Ovary (tissue), 9 donors: ENCODE results near the gene CCR9. TPM values are rescaled to one million over a fixed set of nuclear protein-coding genes. Genes with fewer than 3 reads are reported as not detected.

Experiments used
- DNase-seq, 5 donors: peaks; one replicate each; pipeline ENCODE4 v3.0.0-alpha.2; 2019 to 2020
- H3K27ac ChIP-seq, 2 donors: fragments of 200-600 bp; one replicate each; pipeline versions ENCODE4 v1.5.1 to v1.8.0; 2019 to 2022
- H3K27me3 ChIP-seq: fragments of 200-600 bp; one replicate; pipeline ENCODE4 v1.8.0; 2022
- H3K36me3 ChIP-seq: fragments of 200-600 bp; sonication (generic); one replicate; pipeline ENCODE4 v1.5.1; 2019
- H3K4me1 ChIP-seq: one replicate; pipeline ENCODE4 v1.8.1; 2013; ENCODE audit warnings: mild to moderate bottlenecking, moderate library complexity; ENCODE audit not compliant: insufficient read depth
- H3K4me3 ChIP-seq: fragments of 200-600 bp; sonication (generic); one replicate; pipeline ENCODE4 v1.5.1; 2017
- H3K9me3 ChIP-seq, 2 donors: fragments of 200-600 bp in 1 of 2; sonication (generic) in 1 of 2; one replicate each; pipeline versions ENCODE4 v1.5.1 to v1.8.1; 2013 to 2019; ENCODE audit warnings: mild to moderate bottlenecking in 1 of 2, moderate library complexity in 1 of 2
- EP300 ChIP-seq: sonication (generic); formaldehyde crosslinking; IDR thresholded peaks from one replicate; pipeline ENCODE4 v1.6.1; 2017; ENCODE audit warnings: antibody characterized with exemption
- POLR2A ChIP-seq: fragments of 450-650 bp; IDR thresholded peaks from one replicate; pipeline ENCODE4 v1.6.1; 2017; ENCODE audit warnings: antibody characterized with exemption, mild to moderate bottlenecking, moderate library complexity
- WGBS, 3 donors: extraction: QIAGEN DNeasy Blood & Tissue Kit in 1 of 3; methylation state at CpG; one replicate each; pipeline versions ENCODE4 v1.1.5 to v1.1.7; 2013 to 2017; 5-methylcytosine and 5-hydroxymethylcytosine counted together
- intact Hi-C, 4 donors: fragments of 100-400 bp; cut with DNase I; formaldehyde crosslinking; loops; one replicate each; pipeline versions ENCODE4 v1.11.0 to v1.15.1; 2022 to 2023
- polyA plus RNA-seq, 2 donors: library from polyadenylated mRNA; stranded (reverse); fragments of 200-250 nt in 1 of 2; fragments of 350-450 nt in 1 of 2; fragmentation: Illumina TruSeq in 1 of 2; extraction: RNeasy Lipid Tissue Mini Kit (QIAGEN cat#74804) in 1 of 2; gene quantifications; one replicate each; pipeline ENCODE4 v1.2.3, GENCODE V29; 2013 to 2014
- total RNA-seq, 7 donors: library from RNA; depleted of rRNA in 2 of 7; stranded (reverse); fragments of >200 nt in 2 of 7; fragmentation: NEBNext Ultra II Directional in 3 of 7; extraction: Animal tissue kit (Norgen Biotek cat#: 25700) in 3 of 7; gene quantifications; one replicate each; pipeline versions ENCODE4 v1.1.0 to v1.2.4, GENCODE V29; 2016 to 2023
- TF ChIP-seq, protein P1 (sequence below), 3 donors: fragments of 450-650 bp in 2 of 3; fragments of 200-600 bp in 1 of 3; IDR thresholded peaks; one replicate each; pipeline versions ENCODE4 v1.5.1 to v1.8.0; 2016 to 2022; ENCODE audit warnings: antibody characterized with exemption in 3 of 3, mild to moderate bottlenecking in 1 of 3
- donor health status: DM: no; HTN: no; CAD: no; lungs with moderate emphysema.
- donor health status: DM: no; HTN: no; CAD: no.
- donor health status: Bipolar disorder and iron deficiency.
- donor health status: DM: yes; HTN: yes; CAD: no.
- donor health status: DM: no; HTN: no; CAD: no.
- donor health status: DM: yes; HTN: yes; CAD: no.

CCR9 gene
- total and polyA plus RNA-seq, 9 donors, result 0.05 to 0.24 (median 0.09) TPM; not detected in 5

DNA sequence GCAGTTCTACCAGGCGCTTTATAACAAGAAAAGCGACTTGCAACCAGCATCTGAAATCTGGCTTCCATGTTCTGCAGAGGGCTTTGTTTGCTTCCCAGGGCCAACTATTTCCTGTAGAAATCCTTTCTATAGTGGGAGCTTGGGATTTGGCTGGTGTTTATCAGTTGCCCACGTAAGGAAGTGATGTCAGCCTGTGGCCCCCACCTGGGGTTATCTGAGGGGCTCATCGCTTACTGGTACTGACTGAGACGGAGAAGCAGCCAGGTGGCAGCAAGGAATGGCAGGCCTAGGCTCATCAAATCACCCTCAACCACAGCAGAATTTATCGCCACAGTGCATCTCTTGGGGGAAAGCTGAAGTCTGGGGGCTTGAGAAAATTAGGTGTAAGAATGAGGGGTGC, 14.6 kb upstream of the CCR9 start:
- Histone ChIP-seq H3K27me3 (no peaks in the 10 kb centered on the region), H3K4me1 (no peaks in the 10 kb centered on the region), H3K36me3 (no peaks in the 10 kb centered on the region), H3K4me3 (no peak overlapping the region), H3K9me3 (no peaks in the 10 kb centered on the region), H3K27ac (no peak overlapping the region)
- intact Hi-C loops, result no loop called here
- no peak for DNase-seq
- WGBS, 3 donors, result 68 to 79% (median 74%) methylated on average over 6 of the region's 6 CpGs
- TF ChIP-seq EP300, result no peak
- TF ChIP-seq POLR2A, result no peak
- TF ChIP-seq, protein P1, sequence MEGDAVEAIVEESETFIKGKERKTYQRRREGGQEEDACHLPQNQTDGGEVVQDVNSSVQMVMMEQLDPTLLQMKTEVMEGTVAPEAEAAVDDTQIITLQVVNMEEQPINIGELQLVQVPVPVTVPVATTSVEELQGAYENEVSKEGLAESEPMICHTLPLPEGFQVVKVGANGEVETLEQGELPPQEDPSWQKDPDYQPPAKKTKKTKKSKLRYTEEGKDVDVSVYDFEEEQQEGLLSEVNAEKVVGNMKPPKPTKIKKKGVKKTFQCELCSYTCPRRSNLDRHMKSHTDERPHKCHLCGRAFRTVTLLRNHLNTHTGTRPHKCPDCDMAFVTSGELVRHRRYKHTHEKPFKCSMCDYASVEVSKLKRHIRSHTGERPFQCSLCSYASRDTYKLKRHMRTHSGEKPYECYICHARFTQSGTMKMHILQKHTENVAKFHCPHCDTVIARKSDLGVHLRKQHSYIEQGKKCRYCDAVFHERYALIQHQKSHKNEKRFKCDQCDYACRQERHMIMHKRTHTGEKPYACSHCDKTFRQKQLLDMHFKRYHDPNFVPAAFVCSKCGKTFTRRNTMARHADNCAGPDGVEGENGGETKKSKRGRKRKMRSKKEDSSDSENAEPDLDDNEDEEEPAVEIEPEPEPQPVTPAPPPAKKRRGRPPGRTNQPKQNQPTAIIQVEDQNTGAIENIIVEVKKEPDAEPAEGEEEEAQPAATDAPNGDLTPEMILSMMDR (IDR thresholded peaks at IDR 0.05), result no peak

DNA sequence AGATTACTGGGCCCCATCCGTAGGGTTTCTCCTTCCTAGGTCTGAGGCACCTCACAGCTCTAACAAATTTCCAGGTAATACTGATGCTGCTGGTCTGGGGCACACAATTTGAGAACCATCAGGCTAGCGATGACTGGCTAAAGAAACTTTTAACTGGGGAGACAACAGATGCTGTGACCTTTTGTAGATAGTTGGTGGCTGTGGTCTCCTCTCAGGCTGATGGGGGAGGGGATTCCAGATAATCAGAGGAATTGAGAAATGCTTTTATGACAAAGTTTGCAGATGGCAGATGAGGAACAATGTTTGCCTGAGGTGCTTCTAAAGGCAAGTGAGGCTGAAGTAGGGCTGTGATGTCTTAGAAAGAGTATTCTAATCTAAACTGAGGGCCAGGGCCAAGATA, 13.8 kb upstream of the CCR9 start:
- intact Hi-C loops, result no loop called here
- no peaks in the 10 kb centered on the region for H3K36me3 ChIP-seq
- H3K27ac ChIP-seq, result no peak overlapping the region
- 70 to 79% (median 70%) methylated on average over 2 of the region's 2 CpGs for WGBS, 3 donors
- no peak overlapping the region for H3K4me3 ChIP-seq
- no peaks in the 10 kb centered on the region for H3K27me3 ChIP-seq
- no peaks in the 10 kb centered on the region for H3K9me3 ChIP-seq
- DNase-seq, result no peak
- TF ChIP-seq, protein P1 (IDR thresholded peaks at IDR 0.05), result no peak
- TF ChIP-seq POLR2A (no peak), EP300 (no peak)
- H3K4me1 ChIP-seq, result no peaks in the 10 kb centered on the region

DNA sequence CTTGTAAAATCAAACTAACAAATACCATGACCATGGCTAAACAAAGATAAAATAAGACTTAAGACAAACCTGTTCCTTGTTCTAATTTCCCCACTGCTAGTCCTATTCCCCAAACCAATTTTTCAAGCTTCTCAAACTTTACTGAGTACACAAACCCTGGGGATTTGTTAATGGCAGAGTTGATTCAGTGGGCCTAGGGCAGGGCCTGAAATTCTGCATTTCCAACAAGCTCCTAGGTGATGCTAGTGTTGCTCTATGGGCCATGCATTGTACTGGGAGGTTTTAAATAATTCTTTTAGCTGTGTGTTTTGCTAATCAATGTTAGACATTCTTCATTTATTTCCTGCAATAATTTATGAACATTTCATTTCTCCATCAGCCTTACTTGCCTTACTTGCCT, 13.3 kb upstream of the CCR9 start:
- Histone ChIP-seq H3K27ac (no peak overlapping the region), H3K4me1 (no peaks in the 10 kb centered on the region), H3K27me3 (no peaks in the 10 kb centered on the region), H3K36me3 (no peaks in the 10 kb centered on the region), H3K9me3 (no peaks in the 10 kb centered on the region), H3K4me3 (no peak overlapping the region)
- TF ChIP-seq, protein P1 (IDR thresholded peaks at IDR 0.05), result no peak
- no peak for TF ChIP-seq EP300
- no peak for TF ChIP-seq POLR2A
- no peak for DNase-seq
- intact Hi-C loops, result no loop called here

DNA sequence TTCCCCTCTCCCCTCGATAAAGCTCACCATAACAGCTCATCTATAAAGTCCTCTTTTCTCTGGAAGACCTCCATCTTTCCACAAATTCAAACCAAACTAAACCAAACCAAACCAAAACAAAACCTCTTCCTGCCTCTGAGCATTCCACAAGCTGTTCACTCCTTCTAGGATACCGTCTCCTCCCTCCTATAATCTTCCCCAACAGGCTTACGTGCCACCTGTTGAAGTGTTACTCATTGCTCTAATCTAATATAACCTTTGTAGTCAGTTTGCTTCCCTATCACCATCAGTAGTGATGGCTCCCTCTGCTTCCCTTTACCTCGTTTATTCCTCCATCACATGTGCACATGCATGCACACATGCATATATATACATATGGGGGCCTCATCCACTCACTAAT, 12.7 kb upstream of the CCR9 start:
- Histone ChIP-seq H3K4me3 (no peak overlapping the region), H3K27me3 (no peaks in the 10 kb centered on the region), H3K4me1 (no peaks in the 10 kb centered on the region), H3K36me3 (no peaks in the 10 kb centered on the region), H3K9me3 (no peaks in the 10 kb centered on the region), H3K27ac (no peak overlapping the region)
- WGBS, 3 donors, result 80 to 87% (median 80%) methylated on average over 4 of the region's 4 CpGs
- intact Hi-C loops, result no loop called here
- TF ChIP-seq, protein P1 (IDR thresholded peaks at IDR 0.05), result no peak
- TF ChIP-seq EP300 (no peak), POLR2A (no peak)
- DNase-seq, result no peak
